HepG2 (cell line): ENCODE measurements around the gene GTF2H1. TPM values are rescaled to one million over a fixed set of nuclear protein-coding genes. Genes with fewer than 3 reads are reported as not detected.

ENCODE experiments used
- CBFB ChIP-seq: sonication (generic); formaldehyde crosslinking; IDR thresholded peaks from 2 replicates; pipeline ENCODE4 v1.4.0; 2020; ENCODE audit warnings: missing genetic modification reagents
- DNMT3B ChIP-seq: conservative IDR thresholded peaks from 2 replicates; pipeline ENCODE4 v1.6.1; 2016; ENCODE audit warnings: missing biosample characterization, control low read depth
- HDAC2 ChIP-seq: sonication (generic); formaldehyde crosslinking; IDR thresholded peaks from 2 replicates; pipeline ENCODE4 v1.4.0; 2020; ENCODE audit warnings: missing genetic modification reagents
- JUNB ChIP-seq: sonication (generic); formaldehyde crosslinking; IDR thresholded peaks from 2 replicates; pipeline ENCODE4 v1.8.0; 2022; ENCODE audit warnings: missing genetic modification reagents, mild to moderate bottlenecking, borderline replicate concordance
- MTA1 ChIP-seq: sonication (generic); formaldehyde crosslinking; IDR thresholded peaks from 2 replicates; pipeline ENCODE4 v1.4.0; 2020; ENCODE audit warnings: missing genetic modification reagents, mild to moderate bottlenecking, borderline replicate concordance
- RFXAP ChIP-seq: sonication (generic); formaldehyde crosslinking; IDR thresholded peaks from 2 replicates; pipeline ENCODE4 v1.4.0; 2020; ENCODE audit warnings: missing genetic modification reagents, borderline replicate concordance
- SAFB2 ChIP-seq: sonication (generic); formaldehyde crosslinking; IDR thresholded peaks from 2 replicates; pipeline ENCODE4 v1.5.1; 2020; ENCODE audit warnings: missing genetic modification reagents, low read depth, mild to moderate bottlenecking, borderline replicate concordance
- STAG1 ChIP-seq: sonication (generic); formaldehyde crosslinking; IDR thresholded peaks from 2 replicates; pipeline ENCODE4 v1.4.0; 2020; ENCODE audit warnings: missing genetic modification reagents
- TEAD3 ChIP-seq: optimal IDR thresholded peaks from 2 replicates; pipeline ENCODE3; 2016; ENCODE audit warnings: borderline replicate concordance
- TP53 ChIP-seq: sonication (generic); formaldehyde crosslinking; conservative IDR thresholded peaks from 2 replicates; pipeline ENCODE4 v1.4.0; 2020; ENCODE audit warnings: missing genetic modification reagents
- ZKSCAN8 ChIP-seq: IDR thresholded peaks from 2 replicates; pipeline ENCODE4 v1.6.1; 2016; ENCODE audit warnings: borderline replicate concordance, missing genetic modification reagents, missing compliant biosample characterization
- ZNF224 ChIP-seq: sonication (generic); formaldehyde crosslinking; IDR thresholded peaks from 2 replicates; pipeline ENCODE4 v1.5.0; 2020; ENCODE audit warnings: mild to moderate bottlenecking, missing genetic modification reagents
- ZNF335 ChIP-seq: sonication (generic); formaldehyde crosslinking; IDR thresholded peaks from 2 replicates; pipeline ENCODE4 v1.4.0; 2020; ENCODE audit warnings: missing genetic modification reagents
- ZNF616 ChIP-seq: sonication (generic); formaldehyde crosslinking; IDR thresholded peaks from 2 replicates; pipeline ENCODE4 v1.5.0; 2020; ENCODE audit warnings: low read depth, mild to moderate bottlenecking, missing genetic modification reagents
- ZNF660 ChIP-seq: sonication (generic); formaldehyde crosslinking; IDR thresholded peaks from 2 replicates; pipeline ENCODE4 v1.5.1; 2020; ENCODE audit warnings: mild to moderate bottlenecking, low read depth, missing genetic modification reagents, borderline replicate concordance
- polyA plus RNA-seq, 8 experiments: library from polyadenylated mRNA; depleted of rRNA in 3 of 8; stranded (reverse) in 7 of 8; unstranded in 1 of 8; fragments of >200 nt; fragmentation: Illumina TruSeq in 4 of 8; extraction: Trizol in 4 of 8; gene quantifications; 2 replicates each; pipeline versions ENCODE4 v1.2.1 to v1.2.3, GENCODE V29; 2011 to 2016; ENCODE audit warnings: low read depth in 4 of 8, missing spikeins in 1 of 8, mixed read lengths in 1 of 8; ENCODE audit not compliant: insufficient read depth in 1 of 8
- total RNA-seq, 5 experiments: library from RNA; depleted of rRNA; stranded (reverse); fragments of >200 nt; fragmentation: Illumina TruSeq; extraction: Trizol; gene quantifications; 2 replicates each; pipeline ENCODE4 v1.2.3, GENCODE V29; 2016; ENCODE audit warnings: low read depth in 1 of 5
- TF ChIP-seq, protein P1 (sequence below): sonication (generic); formaldehyde crosslinking; IDR thresholded peaks from 2 replicates; pipeline ENCODE4 v1.4.0; 2020; ENCODE audit warnings: missing genetic modification reagents, low read depth, mild to moderate bottlenecking, borderline replicate concordance
- TF ChIP-seq, protein P2 (sequence below): sonication (generic); formaldehyde crosslinking; IDR thresholded peaks from 2 replicates; pipeline ENCODE4 v1.4.0; 2020; ENCODE audit warnings: missing genetic modification reagents
- TF ChIP-seq, protein P3 (sequence below): sonication (generic); formaldehyde crosslinking; IDR thresholded peaks from 2 replicates; pipeline ENCODE4 v1.8.1; 2022; ENCODE audit warnings: low read depth, mild to moderate bottlenecking, missing genetic modification reagents
- TF ChIP-seq, protein P4 (sequence below): sonication (generic); formaldehyde crosslinking; IDR thresholded peaks from 2 replicates; pipeline ENCODE4 v1.8.0; 2023; ENCODE audit warnings: mild to moderate bottlenecking, missing genetic modification reagents

Gene GTF2H1
- total and polyA plus RNA-seq, 2 of the 13 experiments (the other 11 are each of a cell fraction or from before 2014, with no cell fraction given): 15.7 to 51.4 TPM

DNA sequence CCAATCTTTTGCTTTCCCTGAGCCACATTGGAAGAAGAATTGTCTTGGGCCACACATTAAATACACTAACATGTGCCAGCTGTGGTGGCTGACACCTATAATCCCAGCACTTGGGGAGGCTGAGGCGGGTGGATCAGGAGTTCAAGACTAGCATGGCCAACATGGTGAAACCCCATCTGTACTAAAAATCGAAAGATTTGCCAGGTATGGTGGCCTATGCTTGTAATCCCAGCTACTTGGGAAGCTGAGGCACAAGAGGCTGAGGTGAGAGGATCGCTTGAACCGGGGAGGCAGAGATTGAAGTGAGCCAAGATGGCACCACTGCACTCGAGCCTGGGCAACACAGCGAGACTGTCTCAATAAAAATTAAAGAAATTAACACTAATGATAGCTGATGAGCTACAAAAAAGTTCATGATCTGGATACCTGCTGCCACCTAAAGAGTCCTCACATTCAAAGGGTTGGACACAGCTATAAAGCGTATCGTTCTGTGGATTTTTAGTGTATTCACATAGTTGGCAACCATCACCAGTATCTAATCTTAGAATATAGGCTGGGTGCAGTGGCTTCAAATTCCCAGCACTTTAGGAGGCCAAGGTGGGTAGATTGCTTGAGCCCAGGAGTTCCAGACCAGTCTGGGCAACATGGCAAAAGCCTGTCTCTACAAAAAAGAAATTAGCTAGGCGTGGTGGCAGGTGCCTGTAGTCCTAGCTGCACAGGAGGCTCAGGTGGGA is 86.4 kb downstream of the GTF2H1 start (continued):
- TF ChIP-seq STAG1 (no peak), ZKSCAN8 (no peak), ZNF224 (CRISPR knock-in tag) (no peak), ZNF616 (CRISPR knock-in tag) (0 out of 2 replicates have a peak, but pooled peaks have one; percentile 68), TEAD3 (CRISPR knock-in tag) (no peak), RFXAP (CRISPR knock-in tag) (0 out of 2 replicates have a peak, but pooled peaks have one; percentile 12), SAFB2 (CRISPR knock-in tag) (peak; percentile 67; the same call in 1 of the 2 replicates), ZNF660 (CRISPR knock-in tag) (no peak), HDAC2 (CRISPR knock-in tag) (0 out of 2 replicates have a peak, but pooled peaks have one; percentile 29), MTA1 (CRISPR knock-in tag) (0 out of 2 replicates have a peak, but pooled peaks have one; percentile 25), ZNF335 (no peak), TP53 (CRISPR knock-in tag) (no peak), CBFB (CRISPR knock-in tag) (no peak), JUNB (CRISPR knock-in tag) (no peak), DNMT3B (CRISPR knock-in tag) (no peak)
- TF ChIP-seq, protein P1, sequence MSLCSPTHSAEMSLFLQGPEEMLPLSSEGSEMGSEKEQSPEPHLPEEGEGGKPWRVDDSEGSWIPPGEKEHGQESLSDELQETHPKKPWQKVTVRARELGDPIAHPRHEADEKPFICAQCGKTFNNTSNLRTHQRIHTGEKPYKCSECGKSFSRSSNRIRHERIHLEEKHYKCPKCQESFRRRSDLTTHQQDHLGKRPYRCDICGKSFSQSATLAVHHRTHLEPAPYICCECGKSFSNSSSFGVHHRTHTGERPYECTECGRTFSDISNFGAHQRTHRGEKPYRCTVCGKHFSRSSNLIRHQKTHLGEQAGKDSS: 0 out of 2 replicates have a peak, but pooled peaks have one; percentile 54
- TF ChIP-seq, protein P2, sequence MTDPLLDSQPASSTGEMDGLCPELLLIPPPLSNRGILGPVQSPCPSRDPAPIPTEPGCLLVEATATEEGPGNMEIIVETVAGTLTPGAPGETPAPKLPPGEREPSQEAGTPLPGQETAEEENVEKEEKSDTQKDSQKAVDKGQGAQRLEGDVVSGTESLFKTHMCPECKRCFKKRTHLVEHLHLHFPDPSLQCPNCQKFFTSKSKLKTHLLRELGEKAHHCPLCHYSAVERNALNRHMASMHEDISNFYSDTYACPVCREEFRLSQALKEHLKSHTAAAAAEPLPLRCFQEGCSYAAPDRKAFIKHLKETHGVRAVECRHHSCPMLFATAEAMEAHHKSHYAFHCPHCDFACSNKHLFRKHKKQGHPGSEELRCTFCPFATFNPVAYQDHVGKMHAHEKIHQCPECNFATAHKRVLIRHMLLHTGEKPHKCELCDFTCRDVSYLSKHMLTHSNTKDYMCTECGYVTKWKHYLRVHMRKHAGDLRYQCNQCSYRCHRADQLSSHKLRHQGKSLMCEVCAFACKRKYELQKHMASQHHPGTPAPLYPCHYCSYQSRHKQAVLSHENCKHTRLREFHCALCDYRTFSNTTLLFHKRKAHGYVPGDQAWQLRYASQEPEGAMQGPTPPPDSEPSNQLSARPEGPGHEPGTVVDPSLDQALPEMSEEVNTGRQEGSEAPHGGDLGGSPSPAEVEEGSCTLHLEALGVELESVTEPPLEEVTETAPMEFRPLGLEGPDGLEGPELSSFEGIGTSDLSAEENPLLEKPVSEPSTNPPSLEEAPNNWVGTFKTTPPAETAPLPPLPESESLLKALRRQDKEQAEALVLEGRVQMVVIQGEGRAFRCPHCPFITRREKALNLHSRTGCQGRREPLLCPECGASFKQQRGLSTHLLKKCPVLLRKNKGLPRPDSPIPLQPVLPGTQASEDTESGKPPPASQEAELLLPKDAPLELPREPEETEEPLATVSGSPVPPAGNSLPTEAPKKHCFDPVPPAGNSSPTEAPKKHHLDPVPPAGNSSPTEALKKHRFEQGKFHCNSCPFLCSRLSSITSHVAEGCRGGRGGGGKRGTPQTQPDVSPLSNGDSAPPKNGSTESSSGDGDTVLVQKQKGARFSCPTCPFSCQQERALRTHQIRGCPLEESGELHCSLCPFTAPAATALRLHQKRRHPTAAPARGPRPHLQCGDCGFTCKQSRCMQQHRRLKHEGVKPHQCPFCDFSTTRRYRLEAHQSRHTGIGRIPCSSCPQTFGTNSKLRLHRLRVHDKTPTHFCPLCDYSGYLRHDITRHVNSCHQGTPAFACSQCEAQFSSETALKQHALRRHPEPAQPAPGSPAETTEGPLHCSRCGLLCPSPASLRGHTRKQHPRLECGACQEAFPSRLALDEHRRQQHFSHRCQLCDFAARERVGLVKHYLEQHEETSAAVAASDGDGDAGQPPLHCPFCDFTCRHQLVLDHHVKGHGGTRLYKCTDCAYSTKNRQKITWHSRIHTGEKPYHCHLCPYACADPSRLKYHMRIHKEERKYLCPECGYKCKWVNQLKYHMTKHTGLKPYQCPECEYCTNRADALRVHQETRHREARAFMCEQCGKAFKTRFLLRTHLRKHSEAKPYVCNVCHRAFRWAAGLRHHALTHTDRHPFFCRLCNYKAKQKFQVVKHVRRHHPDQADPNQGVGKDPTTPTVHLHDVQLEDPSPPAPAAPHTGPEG (CRISPR knock-in tag): no peak
- TF ChIP-seq, protein P3, sequence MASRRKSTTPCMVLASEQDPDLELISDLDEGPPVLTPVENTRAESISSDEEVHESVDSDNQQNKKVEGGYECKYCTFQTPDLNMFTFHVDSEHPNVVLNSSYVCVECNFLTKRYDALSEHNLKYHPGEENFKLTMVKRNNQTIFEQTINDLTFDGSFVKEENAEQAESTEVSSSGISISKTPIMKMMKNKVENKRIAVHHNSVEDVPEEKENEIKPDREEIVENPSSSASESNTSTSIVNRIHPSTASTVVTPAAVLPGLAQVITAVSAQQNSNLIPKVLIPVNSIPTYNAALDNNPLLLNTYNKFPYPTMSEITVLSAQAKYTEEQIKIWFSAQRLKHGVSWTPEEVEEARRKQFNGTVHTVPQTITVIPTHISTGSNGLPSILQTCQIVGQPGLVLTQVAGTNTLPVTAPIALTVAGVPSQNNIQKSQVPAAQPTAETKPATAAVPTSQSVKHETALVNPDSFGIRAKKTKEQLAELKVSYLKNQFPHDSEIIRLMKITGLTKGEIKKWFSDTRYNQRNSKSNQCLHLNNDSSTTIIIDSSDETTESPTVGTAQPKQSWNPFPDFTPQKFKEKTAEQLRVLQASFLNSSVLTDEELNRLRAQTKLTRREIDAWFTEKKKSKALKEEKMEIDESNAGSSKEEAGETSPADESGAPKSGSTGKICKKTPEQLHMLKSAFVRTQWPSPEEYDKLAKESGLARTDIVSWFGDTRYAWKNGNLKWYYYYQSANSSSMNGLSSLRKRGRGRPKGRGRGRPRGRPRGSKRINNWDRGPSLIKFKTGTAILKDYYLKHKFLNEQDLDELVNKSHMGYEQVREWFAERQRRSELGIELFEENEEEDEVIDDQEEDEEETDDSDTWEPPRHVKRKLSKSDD (CRISPR knock-in tag): no peak
- TF ChIP-seq, protein P4, sequence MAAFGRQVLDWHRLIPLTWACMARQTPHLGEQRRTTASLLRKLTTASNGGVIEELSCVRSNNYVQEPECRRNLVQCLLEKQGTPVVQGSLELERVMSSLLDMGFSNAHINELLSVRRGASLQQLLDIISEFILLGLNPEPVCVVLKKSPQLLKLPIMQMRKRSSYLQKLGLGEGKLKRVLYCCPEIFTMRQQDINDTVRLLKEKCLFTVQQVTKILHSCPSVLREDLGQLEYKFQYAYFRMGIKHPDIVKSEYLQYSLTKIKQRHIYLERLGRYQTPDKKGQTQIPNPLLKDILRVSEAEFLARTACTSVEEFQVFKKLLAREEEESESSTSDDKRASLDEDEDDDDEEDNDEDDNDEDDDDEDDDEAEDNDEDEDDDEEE (CRISPR knock-in tag): no peak
